Endodermal cell (in vitro differentiated cells): ENCODE measurements around the gene ACVRL1. TPM values are rescaled to one million over a fixed set of nuclear protein-coding genes. Genes with fewer than 3 reads are reported as not detected.

Source experiments
- DNase-seq: peaks from one replicate; pipeline ENCODE4 v3.0.0-alpha.2; 2017
- H3K27ac ChIP-seq: 2 replicates; pipeline ENCODE4 v1.5.1; 2013; ENCODE audit warnings: mild to moderate bottlenecking, low read depth, low read length, moderate library complexity
- H3K27me3 ChIP-seq: 2 replicates; pipeline ENCODE4 v1.6.1; 2013; ENCODE audit warnings: mild to moderate bottlenecking, low read length, moderate library complexity; ENCODE audit not compliant: insufficient read depth, control insufficient read depth, poor library complexity, severe bottlenecking
- H3K36me3 ChIP-seq: 2 replicates; pipeline ENCODE4 v1.7.0; 2013; ENCODE audit warnings: mild to moderate bottlenecking, low read length, moderate library complexity; ENCODE audit not compliant: control insufficient read depth, insufficient read depth
- H3K4me1 ChIP-seq: one replicate; pipeline ENCODE4 v1.7.0; 2013; ENCODE audit warnings: low read length; ENCODE audit not compliant: control insufficient read depth, insufficient read depth
- H3K4me3 ChIP-seq: 2 replicates; pipeline ENCODE4 v1.5.1; 2013; ENCODE audit warnings: mild to moderate bottlenecking, low read length, moderate library complexity
- H3K9ac ChIP-seq: 2 replicates; pipeline ENCODE4 v1.6.1; 2013; ENCODE audit warnings: mild to moderate bottlenecking, low read length, moderate library complexity; ENCODE audit not compliant: poor library complexity, severe bottlenecking; ENCODE audit errors: extremely low read depth
- H3K9me3 ChIP-seq: 2 replicates; pipeline ENCODE4 v1.6.1; 2013; ENCODE audit warnings: mild to moderate bottlenecking, low read length, moderate library complexity; ENCODE audit not compliant: control insufficient read depth
- H3K27ac Mint-ChIP-seq: 2 replicates; pipeline ENCODE4 v1.8.0; 2020; ENCODE audit warnings: mixed read lengths
- H3K27me3 Mint-ChIP-seq: 2 replicates; pipeline ENCODE4 v1.8.0; 2021; ENCODE audit warnings: mild to moderate bottlenecking, mixed read lengths; ENCODE audit not compliant: insufficient read depth
- H3K36me3 Mint-ChIP-seq: 2 replicates; pipeline ENCODE4 v1.8.0; 2020; ENCODE audit warnings: low read depth, mixed read lengths
- H3K4me1 Mint-ChIP-seq: 2 replicates; pipeline ENCODE4 v1.8.0; 2020; ENCODE audit warnings: mixed read lengths
- H3K4me3 Mint-ChIP-seq: 2 replicates; pipeline ENCODE4 v1.8.0; 2020; ENCODE audit warnings: mild to moderate bottlenecking, moderate library complexity, mixed read lengths
- H3K9me3 Mint-ChIP-seq: 2 replicates; pipeline ENCODE4 v1.8.0; 2020; ENCODE audit warnings: mild to moderate bottlenecking, mixed read lengths
- WGBS, 2 experiments: methylation state at CpG; one replicate each; pipeline versions ENCODE4 v1.1.5 to v1.1.7; 2013; ENCODE audit warnings: missing lambda C conversion rate in 2 of 2, mixed read lengths in 1 of 2; ENCODE audit not compliant: insufficient coverage in 1 of 2, insufficient read length in 1 of 2; 5-methylcytosine and 5-hydroxymethylcytosine counted together
- total RNA-seq, 2 donors: library from RNA; stranded (reverse); fragmentation: NEBNext Ultra II Directional in 1 of 2; extraction: Animal tissue kit (Norgen Biotek cat#: 25700) in 1 of 2; gene quantifications; 2 replicates in 1 of 2; 3 replicates in 1 of 2; pipeline ENCODE4 v1.2.1, GENCODE V29; 2021
- TF ChIP-seq, protein P1 (sequence below): fragments of 200-600 bp; sonication (generic); conservative IDR thresholded peaks from 2 replicates; pipeline ENCODE4 v1.5.0; 2021; ENCODE audit warnings: antibody characterized with exemption, mild to moderate bottlenecking

Gene ACVRL1
- total RNA-seq, 2 donors from 2014 or later: 0.42 to 0.64 TPM

DNA sequence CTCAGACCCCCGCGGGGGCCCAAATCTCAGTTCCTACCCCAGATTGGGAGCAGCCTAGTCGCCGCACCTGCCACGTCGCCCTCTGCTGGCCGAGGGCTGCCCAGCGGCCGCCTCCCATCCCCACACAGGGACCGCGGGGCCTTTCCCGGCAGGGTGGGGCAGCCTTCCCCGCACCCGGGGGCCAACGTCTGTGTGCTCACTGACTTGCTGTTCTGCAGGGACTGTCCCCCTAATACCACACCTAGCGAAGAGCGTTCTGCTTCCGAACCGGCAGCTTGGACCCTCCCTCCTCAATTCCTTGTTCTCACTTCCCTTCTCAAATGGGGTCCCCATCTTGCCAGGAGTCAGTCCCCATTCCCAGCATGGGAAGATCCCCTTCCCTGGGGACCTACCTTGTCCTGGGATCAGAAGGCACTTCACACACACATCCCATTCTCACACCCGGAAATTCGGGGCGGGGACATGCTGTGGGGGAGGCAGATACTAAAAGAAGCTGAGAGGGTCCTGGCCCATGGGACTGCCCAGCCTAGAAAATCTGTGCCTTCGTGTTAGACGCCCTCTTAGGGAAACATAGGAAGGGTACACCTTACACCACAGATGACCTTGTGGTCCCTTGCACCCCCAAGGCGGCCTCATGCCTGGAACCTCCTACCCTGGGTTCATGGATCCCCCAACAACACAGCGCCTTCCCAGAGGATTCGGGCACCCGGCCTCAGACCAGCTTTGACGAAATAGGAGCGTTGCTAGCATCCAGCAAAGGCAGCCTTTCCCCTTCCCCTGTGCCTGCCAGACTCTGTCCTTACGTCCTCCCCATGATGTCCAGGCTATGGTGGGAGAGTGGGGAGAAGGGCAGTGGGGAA is 16.4 kb downstream of the ACVRL1 start:
- TF ChIP-seq, protein P1, sequence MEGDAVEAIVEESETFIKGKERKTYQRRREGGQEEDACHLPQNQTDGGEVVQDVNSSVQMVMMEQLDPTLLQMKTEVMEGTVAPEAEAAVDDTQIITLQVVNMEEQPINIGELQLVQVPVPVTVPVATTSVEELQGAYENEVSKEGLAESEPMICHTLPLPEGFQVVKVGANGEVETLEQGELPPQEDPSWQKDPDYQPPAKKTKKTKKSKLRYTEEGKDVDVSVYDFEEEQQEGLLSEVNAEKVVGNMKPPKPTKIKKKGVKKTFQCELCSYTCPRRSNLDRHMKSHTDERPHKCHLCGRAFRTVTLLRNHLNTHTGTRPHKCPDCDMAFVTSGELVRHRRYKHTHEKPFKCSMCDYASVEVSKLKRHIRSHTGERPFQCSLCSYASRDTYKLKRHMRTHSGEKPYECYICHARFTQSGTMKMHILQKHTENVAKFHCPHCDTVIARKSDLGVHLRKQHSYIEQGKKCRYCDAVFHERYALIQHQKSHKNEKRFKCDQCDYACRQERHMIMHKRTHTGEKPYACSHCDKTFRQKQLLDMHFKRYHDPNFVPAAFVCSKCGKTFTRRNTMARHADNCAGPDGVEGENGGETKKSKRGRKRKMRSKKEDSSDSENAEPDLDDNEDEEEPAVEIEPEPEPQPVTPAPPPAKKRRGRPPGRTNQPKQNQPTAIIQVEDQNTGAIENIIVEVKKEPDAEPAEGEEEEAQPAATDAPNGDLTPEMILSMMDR: peak; percentile 96
- Mint-ChIP-seq H3K27me3 (peaks cover 13% of the 10 kb centered on the region), H3K27ac (no peak overlapping the region), H3K9me3 (no peaks in the 10 kb centered on the region), H3K4me1 (peaks cover 24% of the 10 kb centered on the region), H3K4me3 (peak overlapping the region; percentile 30), H3K36me3 (no peaks in the 10 kb centered on the region)
- no peak overlapping the region for H3K9ac ChIP-seq
- DNase-seq: peak; percentile 93
- no peaks in the 10 kb centered on the region for H3K9me3 ChIP-seq
- H3K4me3 ChIP-seq: no peak overlapping the region
- 31 to 45% methylated on average over 12 to 31 of the region's 31 CpGs for WGBS, 2 experiments
- H3K27me3 ChIP-seq: no peaks in the 10 kb centered on the region
- no peak overlapping the region for H3K27ac ChIP-seq
- peaks cover 4% of the 10 kb centered on the region for H3K4me1 ChIP-seq
- no peaks in the 10 kb centered on the region for H3K36me3 ChIP-seq

DNA sequence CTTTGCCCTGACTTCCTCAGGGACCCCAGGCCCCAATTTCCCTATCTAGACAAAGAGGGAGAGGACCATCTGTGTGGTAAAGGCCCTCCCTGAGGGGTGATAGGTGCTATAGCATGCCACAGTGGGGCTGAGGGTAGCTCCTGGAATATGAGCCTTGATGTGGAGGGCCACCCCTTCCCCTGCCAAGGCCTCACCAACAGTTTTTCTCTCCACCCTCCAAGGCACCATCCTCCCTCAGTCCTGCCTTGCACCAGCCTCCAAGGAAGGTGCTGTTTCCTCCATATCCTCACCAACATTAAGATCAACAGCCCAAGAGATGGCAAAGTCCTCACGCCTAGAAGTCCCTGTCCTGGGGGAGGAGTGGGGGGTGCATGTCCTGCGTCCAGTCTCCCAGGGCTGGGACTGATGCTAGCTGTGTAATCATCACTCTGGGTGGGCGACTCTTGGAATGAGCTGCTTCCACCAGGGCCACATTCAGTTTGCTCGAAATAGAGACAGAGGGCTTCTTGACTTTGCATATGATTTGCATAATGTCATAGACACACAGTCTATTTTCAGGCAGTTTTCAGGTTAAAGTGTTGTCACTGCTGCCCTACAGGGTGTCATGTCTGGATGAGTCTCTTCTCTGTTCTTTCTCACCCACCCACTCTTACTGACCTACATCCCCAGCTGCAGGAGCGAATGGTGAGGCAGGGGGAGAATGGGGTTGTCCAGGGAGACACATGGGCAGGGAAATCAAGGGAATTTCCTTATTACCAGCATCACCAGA is 17.4 kb downstream of the ACVRL1 start:
- Mint-ChIP-seq H3K36me3 (no peaks in the 10 kb centered on the region), H3K9me3 (no peaks in the 10 kb centered on the region), H3K4me1 (peaks cover 24% of the 10 kb centered on the region), H3K27me3 (peaks cover 16% of the 10 kb centered on the region), H3K27ac (no peak overlapping the region), H3K4me3 (no peak overlapping the region)
- 97 to 98% methylated on average over 3 to 5 of the region's 5 CpGs for WGBS, 2 experiments
- TF ChIP-seq, protein P1: no peak
- peaks cover 4% of the 10 kb centered on the region for H3K4me1 ChIP-seq
- H3K36me3 ChIP-seq: no peaks in the 10 kb centered on the region
- H3K27me3 ChIP-seq: no peaks in the 10 kb centered on the region
- H3K4me3 ChIP-seq: no peak overlapping the region
- peak; percentile 44 for DNase-seq
- no peak overlapping the region for H3K9ac ChIP-seq
- no peak overlapping the region for H3K27ac ChIP-seq
- no peaks in the 10 kb centered on the region for H3K9me3 ChIP-seq

DNA sequence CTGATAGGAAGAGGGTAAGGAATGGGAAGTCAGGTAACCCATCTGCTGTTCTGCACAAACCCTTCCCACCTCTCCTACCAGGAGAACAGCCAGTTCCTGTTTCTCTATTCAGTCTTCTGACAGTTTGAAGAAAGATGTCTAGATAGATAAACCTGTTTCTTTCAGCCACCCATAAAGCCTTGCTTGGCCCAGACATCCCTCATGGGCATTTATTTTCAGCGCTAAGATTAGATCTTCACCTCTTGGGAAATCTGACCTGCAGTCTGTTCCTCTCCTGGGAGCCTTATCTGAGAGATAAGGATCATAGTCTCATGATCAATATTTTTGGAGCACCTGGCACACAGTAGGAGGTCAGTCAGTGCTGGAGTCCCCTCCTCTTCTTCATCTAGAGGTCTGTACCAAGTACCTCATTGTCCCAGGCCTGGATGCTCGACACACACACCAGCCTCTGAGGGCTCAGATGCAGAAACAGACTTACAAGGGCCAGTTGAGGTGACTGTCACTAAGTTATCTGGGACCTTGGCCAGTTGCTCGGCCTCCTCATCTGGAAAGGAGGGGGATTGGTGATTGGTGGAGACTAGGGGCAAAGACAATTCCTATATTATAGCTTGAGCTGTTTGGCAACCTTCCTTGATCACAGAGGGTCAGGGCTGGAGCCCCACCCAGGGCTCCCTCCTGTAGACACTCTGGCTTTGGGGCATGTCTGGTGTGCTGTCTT is 18.2 kb downstream of the ACVRL1 start:
- Histone ChIP-seq H3K36me3 (no peaks in the 10 kb centered on the region), H3K27ac (no peak overlapping the region), H3K4me1 (peaks cover 4% of the 10 kb centered on the region), H3K9ac (no peak overlapping the region), H3K9me3 (no peaks in the 10 kb centered on the region), H3K4me3 (no peak overlapping the region), H3K27me3 (no peaks in the 10 kb centered on the region)
- DNase-seq: peak; percentile 42
- peaks cover 23% of the 10 kb centered on the region for H3K4me1 Mint-ChIP-seq
- H3K27me3 Mint-ChIP-seq: peaks cover 16% of the 10 kb centered on the region
- TF ChIP-seq, protein P1: no peak
- 95 to 100% methylated on average over 2 to 3 of the region's 3 CpGs for WGBS, 2 experiments
- no peak overlapping the region for H3K27ac Mint-ChIP-seq
- H3K36me3 Mint-ChIP-seq: no peaks in the 10 kb centered on the region
- no peak overlapping the region for H3K4me3 Mint-ChIP-seq
- H3K9me3 Mint-ChIP-seq: no peaks in the 10 kb centered on the region
